HG03342 (cell line): Measurements from ENCODE around the gene ANKRD31.
"Not testable (repeated sequence)": the region's sequence is repeated elsewhere in the genome, so short reads cannot be mapped to it uniquely, and the experiment has no call there.

Source experiments
- ATAC-seq: cut with Tn5 transposase; IDR thresholded peaks from one replicate; pipeline ENCODE4 v1.9.1; 2021; ENCODE audit warnings: mild to moderate bottlenecking, moderate library complexity; ENCODE audit not compliant: unreplicated experiment

ANKRD31 gene

GRCh38 chr5:75235711-75236110, 967 bp downstream of the ANKRD31 start:
- ATAC-seq, result no peak

GRCh38 chr5:75234251-75234650, 2.4 kb downstream of the ANKRD31 start:
- ATAC-seq, result no peak

- no peak for ATAC-seq
Observed at GRCh38 chr5:75226916-75227315, 9.8 kb downstream of the ANKRD31 start.

DNA sequence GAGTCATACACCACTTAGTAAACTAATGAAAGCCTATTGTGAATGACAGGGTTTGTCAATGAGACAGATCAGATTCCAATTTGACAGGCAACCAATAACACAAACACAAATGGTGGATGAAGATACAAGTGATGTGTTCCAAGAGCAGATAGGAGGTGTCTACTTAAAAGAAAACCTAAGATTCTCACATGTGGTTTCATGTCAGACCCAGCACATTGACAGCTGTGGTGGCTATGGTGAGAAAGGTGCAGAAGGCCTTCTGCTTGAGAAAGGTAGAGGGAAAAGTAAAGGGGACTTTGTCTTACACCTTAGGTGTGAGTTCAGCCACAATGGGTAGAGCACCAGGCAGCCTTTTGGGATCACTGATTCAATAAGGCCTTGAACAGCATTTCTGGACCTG, 11.2 kb downstream of the ANKRD31 start:
- ATAC-seq, result no peak

DNA sequence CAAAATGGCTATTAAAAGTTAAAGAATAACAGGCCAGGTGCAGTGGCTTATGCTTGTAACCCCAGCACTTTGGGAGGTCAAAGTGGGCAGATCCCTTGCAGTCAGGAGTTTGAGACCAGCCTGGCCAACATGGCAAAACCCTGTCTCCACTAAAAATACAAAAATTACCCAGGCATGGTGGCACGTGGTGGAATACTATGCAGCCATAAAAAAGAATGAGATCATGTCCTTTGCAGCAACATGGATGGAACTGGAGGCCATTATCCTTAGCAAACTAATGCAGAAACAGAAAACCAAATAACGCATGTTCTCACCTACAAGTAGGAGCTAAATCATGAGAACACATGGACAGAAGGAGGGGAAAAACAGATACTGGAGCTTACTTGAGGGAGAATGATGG, 15.9 kb downstream of the ANKRD31 start:
- not testable (repeated sequence) for ATAC-seq

DNA sequence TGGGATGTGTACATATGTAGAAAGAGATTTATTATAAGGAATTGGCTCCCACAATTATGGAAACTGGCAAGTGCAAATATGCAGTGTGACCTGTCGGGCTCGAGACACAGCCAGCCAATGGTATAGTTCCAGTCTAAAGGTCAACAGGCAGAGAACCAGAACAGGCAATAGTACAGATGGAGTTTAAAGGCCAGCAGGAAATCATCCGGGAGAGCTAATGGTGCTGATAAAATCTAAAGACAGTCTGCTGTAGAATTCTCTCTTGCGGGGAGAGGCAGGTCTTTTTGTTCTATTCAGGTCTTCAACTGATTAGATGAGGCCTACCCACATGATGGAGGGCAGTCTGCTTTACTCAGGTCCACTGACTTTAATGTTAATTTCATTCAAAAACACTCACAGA, 21.8 kb downstream of the ANKRD31 start:
- no peak for ATAC-seq

GRCh38 chr5:75214409-75214808, 22.3 kb downstream of the ANKRD31 start:
- no peak for ATAC-seq

DNA sequence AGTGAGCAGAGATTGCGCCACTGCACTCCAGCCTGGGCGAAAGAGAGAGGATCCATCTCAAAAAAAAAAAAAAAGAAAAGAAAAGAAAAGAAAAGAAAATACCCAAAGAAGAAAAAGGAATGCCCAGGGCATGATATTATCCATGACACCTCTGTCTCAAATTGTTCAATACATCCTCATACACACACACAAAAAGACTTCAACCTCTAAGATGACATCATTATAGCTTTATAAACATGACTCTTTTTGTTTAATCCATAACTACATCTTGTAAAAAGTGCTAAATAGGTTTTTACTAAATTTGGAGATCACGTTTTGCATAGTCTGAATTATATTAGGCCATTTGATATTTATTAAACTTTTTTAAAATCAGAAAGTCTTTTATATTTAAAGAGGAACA, 33.1 kb downstream of the ANKRD31 start:
- no peak for ATAC-seq

DNA sequence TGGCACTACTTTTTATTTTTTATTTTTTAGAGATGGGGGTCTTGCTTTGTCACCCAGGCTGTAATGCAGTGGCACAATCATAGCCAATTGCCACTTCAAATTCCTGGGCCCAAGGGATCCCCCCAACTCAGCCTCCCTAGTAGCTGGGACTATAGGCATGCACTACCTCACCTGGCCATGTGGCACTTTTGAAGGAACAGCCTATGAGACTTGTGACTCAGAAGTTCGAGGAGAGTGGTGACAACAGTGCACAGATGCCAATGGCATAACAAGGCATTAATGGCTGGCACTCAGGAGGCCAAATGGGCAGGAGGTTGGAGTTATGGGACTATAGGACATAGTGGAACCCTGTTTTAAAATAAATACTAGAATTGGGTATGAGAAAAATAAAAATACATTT, 33.7 kb downstream of the ANKRD31 start:
- no peak for ATAC-seq

DNA sequence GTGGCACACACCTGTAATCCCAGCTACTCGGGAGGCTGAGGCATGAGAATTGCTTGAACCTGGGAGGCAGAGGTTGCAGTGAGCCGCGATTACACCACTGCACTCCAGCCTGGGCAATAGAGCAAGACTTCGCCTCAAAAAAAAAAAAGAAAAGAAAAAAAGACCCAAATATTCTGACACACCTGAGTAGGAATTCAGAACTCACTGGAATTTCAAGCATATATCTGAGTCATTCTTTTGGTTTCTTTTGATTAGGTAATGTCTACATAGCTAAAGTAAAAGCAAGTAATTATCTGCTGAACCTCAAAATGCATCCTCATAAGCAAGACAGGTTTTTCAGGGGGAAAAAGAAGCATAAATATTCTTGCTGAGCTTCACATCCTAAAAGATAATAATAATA, 35.9 kb downstream of the ANKRD31 start:
- no peak for ATAC-seq

DNA sequence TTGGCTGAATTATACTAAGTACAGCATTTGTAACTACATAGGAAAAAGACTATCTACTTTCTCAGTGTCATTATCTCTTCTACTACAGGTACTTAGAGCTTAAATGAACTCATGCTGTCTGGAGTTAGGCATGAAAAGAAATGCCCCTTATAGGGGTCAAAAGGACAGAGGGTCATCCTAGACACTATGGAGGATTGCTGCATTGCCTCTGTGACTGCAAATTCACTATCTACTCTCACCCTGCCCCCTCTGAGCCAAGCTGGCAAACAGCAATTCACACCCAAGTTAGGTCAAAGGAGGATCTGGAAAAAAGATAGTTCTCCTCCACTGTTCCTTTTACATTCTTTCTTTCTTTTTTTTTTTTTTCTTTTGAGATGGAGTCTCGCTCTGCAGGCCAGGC, 36.7 kb downstream of the ANKRD31 start:
- ATAC-seq, result no peak

DNA sequence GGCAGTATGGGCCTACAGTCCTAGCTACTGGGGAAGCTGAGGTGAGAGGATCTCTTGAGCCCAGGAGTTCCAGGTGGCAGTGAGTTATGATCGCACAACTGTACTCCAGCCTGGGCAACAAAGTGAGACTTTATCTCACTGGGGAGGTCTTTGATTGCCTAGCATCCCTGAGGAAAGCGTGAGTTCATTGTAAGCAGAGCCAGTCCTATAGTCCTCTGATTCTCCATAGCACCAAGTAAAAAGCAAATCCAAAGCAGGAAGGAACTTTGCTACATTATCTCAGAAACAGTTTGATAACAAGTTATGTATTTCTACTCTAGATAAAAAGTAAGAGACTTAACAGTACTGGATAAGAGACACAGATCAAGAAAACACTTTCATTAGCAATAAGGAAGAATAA, 37.6 kb downstream of the ANKRD31 start:
- ATAC-seq, result no peak

DNA sequence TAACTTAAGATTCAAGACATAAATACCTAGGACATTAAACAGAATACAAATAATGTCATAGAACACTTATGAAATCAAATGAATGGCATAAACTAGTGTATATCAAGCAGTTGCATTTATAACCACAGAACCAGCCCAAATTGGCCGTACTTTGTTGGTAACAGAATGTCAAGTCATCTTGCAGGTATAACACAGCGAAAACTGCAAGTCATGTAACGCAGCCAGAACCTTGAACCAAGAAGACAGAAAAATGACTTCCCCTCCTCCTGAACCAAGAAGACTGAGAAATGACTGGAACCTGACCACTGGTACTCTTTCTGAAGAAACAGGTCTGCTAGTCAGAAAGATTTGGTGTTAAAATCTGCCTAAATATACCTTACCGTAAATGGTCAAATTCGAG, 38.9 kb downstream of the ANKRD31 start:
- ATAC-seq, result no peak

DNA sequence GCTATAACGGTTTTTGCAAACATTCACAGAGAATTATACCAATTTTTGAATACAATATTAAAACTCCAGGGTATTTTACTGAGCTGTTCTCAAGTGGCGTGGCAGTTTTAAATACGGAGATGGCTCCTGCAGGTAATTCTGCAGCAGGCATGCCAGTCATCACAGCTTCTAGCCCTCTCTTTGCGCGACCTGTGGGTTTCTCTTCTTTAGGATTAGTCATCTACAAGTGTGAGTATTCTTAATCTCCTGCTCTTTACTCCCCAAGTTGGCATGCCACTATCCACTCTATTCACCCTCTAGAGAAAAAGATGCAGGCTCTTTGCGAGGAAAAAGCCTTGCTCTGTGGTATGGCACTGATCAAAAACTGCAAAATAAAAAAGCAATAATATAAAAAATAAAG, 43.9 kb downstream of the ANKRD31 start:
- no peak for ATAC-seq

DNA sequence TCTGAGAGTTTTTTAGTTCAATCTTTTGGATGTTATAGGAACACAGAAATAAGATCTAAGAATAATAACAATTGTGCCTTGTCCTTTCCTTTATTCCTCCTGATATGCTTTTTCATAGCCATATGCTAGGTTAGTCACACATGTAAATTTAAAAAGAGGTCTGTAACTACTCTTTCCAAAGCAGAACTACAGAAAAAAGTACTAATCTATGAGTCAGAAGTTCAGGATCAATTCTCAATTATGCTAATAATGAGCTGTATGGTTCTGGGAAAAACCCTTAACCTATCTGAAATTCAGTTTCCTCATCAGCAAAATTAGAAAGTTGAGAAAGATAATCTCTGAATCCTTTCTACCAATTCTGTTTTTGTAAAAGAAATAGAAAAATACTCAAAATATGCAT, 44.4 kb downstream of the ANKRD31 start:
- ATAC-seq, result no peak

DNA sequence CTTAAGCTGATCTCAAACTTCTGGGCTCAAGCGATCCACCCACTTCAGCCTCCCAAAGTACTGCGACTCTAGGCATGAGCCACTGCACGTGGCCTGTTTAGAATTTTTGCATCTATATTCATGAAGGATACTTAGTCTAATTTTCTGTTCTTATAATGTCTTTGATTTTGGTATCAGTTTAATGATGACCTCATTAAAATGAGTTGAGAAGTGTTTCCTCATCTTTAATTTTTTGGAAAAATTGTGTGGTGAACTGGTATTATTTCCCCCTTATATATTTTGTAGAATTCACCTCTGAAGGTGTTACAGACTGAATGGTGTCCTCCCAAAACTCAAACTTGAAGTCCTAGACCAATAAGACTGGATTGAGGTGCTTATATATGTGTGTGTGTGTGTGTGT, 46.5 kb downstream of the ANKRD31 start:
- ATAC-seq, result no peak

DNA sequence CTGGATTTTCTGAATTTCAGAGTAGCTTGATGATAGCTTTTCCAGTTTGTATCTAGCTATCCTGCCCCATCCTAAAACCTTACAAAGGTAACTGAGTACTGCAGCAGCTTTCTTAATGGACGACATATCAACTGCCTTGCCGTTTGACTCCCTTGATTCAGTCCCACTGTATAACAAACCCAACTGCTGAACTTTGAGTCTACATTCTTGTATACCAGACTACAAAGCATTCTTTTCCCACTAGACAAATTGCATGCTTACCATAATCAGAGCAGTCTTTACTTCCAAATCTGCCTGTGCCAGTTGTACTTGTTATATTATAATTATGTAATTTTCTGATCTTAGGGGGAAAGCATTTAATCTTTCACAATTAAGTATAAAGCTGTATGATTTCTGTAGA, 47.3 kb downstream of the ANKRD31 start:
- ATAC-seq, result no peak

DNA sequence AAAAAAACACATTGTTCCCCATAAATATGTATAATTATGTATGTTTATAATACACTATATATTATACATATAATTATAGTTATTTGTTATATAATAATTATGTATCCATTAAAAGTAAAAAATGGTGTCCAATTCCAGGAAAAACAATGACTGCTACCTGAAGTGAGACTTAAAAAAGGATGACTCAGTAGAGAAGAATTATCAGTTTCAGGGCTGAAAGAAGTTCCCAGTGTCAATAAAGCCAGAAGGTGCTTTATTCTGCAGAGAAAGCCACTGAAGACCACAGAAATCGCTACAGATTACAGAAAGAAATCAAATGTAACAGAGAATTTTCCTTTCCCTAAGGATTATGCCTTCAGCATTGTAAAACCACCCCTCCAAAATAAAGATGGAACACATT, 50.9 kb downstream of the ANKRD31 start:
- no peak for ATAC-seq

DNA sequence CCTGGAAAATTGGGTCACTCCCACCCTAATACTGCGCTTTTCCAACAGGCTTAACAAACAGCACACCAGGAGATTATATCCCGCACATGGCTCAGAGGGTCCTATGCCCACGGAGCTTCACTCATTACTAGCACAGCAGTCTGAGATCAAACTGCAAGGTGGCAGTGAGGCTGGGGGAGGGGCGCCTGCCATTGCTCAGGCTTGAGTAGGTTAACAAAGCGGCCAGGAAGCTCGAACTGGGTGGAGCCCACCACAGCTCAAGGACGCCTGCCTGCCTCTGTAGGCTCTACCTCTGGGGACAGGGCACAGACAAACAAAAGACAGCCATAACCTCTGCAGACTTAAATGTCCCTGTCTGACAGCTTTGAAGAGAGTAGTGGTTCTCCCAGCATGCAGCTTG, 60.7 kb downstream of the ANKRD31 start:
- not testable (repeated sequence) for ATAC-seq

DNA sequence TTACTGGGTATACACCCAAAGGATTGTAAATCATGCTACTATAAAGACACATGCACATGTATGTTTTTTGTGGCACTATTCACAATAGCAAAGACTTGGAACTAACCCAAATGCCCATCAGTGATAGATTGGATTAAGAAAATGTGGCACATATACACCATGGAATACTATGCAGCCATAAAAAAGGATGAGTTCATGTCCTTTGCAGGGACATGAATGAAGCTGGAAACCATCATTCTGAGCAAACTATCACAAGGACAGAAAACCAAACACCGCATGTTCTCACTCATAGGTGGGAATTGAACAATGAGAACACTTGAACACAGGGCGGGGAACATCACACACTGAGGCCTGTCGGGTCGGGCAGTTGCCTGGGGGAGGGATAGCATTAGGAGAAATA, 61.8 kb downstream of the ANKRD31 start:
- not testable (repeated sequence) for ATAC-seq

GRCh38 chr5:75169516-75169915, 67.2 kb downstream of the ANKRD31 start:
- no peak for ATAC-seq

DNA sequence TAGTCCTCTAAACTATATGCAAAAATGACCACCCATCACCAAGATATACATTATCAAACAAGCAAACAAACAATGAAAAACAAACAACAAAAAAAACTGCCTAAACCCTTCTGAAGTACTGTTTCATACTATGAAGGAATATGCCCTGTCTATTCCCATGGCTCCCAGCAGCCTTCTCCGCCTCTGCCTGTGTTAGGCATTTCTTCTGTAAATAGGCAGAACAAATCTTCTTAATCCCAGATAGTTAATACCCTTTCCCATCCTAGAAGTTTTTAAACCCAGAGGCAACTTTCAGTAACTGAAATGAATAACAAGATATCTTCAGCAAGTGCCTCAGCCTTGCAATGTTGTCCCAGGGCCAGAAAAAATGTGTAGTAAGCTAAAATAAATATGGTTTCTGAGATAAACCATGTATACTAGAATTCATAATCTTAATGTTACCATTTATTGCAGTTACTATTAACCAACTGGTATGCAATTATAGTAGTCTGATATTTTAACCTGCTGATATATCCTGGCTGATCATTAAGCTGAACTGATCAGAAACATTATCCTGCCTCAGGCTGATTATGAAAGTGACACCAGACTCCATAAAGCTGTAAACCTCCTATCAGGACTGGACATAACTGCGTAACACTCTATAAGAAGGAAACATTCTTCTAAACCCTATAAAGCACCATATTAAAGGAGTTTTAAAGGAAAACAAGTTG, 68.5 kb downstream of the ANKRD31 start:
- ATAC-seq, result no peak

GRCh38 chr5:75167345-75167744, 69.3 kb downstream of the ANKRD31 start:
- no peak for ATAC-seq
